Neural cell (in vitro differentiated cells): Measurements from ENCODE around the gene AK8.

Experiments used
- CTCF ChIP-seq: fragments of 450-650 bp; IDR thresholded peaks from 2 replicates; pipeline ENCODE4 v1.5.1; 2014; ENCODE audit warnings: antibody characterized with exemption, mild to moderate bottlenecking, moderate library complexity; ENCODE audit not compliant: poor library complexity, severe bottlenecking
- EZH2 ChIP-seq: fragments of 200-600, 300-800 bp; shearing (Covaris generic), sonication (generic); IDR thresholded peaks from 2 replicates; pipeline ENCODE4 v1.6.1; 2014; ENCODE audit warnings: antibody characterized with exemption, low read length, borderline replicate concordance, mild to moderate bottlenecking; ENCODE audit not compliant: insufficient read depth, poor library complexity, severe bottlenecking
- MXI1 ChIP-seq: fragments of 450-650 bp; conservative IDR thresholded peaks from 2 replicates; pipeline ENCODE4 v1.6.1; 2014; ENCODE audit warnings: antibody characterized with exemption, mild to moderate bottlenecking; ENCODE audit not compliant: poor library complexity, severe bottlenecking
- POLR2AphosphoS5 ChIP-seq: IDR thresholded peaks from 2 replicates; pipeline ENCODE4 v1.6.1; 2012
- RAD21 ChIP-seq: fragments of 450-650 bp; conservative IDR thresholded peaks from 2 replicates; pipeline ENCODE4 v1.6.1; 2014; ENCODE audit warnings: antibody characterized with exemption, mild to moderate bottlenecking, moderate library complexity
- TAF1 ChIP-seq: IDR thresholded peaks from 2 replicates; pipeline ENCODE4 v1.6.1; 2012; ENCODE audit warnings: low read depth

GRCh38 chr9:132887181-132888120 is 9.4 kb upstream of the AK8 start:
- TF ChIP-seq POLR2AphosphoS5 (no peak), MXI1 (no peak), CTCF (no peak), TAF1 (no peak), EZH2 (no peak), RAD21 (no peak)
